DOHH2 (cell line): ENCODE measurements around the gene ASB15.

Experiments used
- H3F3A ChIP-seq: fragments of 200-600 bp; sonication (generic), shearing (Covaris generic); 2 replicates; pipeline ENCODE4 v1.6.0; 2016; ENCODE audit warnings: antibody characterized with exemption, mild to moderate bottlenecking; ENCODE audit not compliant: control insufficient read depth, insufficient read depth
- H3K27ac ChIP-seq: fragments of 200-600 bp; sonication (generic); 2 replicates; pipeline ENCODE4 v1.5.1; 2014; ENCODE audit warnings: low read depth, mild to moderate bottlenecking, low read length, moderate library complexity
- H3K27me3 ChIP-seq: fragments of 200-600 bp; sonication (generic); 2 replicates; pipeline ENCODE4 v1.6.1; 2014; ENCODE audit warnings: mild to moderate bottlenecking, low read length, mixed read lengths; ENCODE audit not compliant: control insufficient read depth
- H3K36me3 ChIP-seq: fragments of 200-600 bp; sonication (generic); 2 replicates; pipeline ENCODE4 v1.6.1; 2014; ENCODE audit warnings: mild to moderate bottlenecking, low read length, moderate library complexity, mixed read lengths; ENCODE audit not compliant: control insufficient read depth
- H3K4me1 ChIP-seq: fragments of 200-600 bp; sonication (generic); 2 replicates; pipeline ENCODE4 v1.6.1; 2014; ENCODE audit warnings: mild to moderate bottlenecking, low read length, mixed read lengths; ENCODE audit not compliant: control insufficient read depth
- H3K4me2 ChIP-seq: fragments of 200-600 bp; sonication (generic); 2 replicates; pipeline ENCODE4 v1.6.0; 2014; ENCODE audit warnings: mild to moderate bottlenecking, low read length, moderate library complexity
- H3K4me3 ChIP-seq: fragments of 200-600 bp; sonication (generic); 2 replicates; pipeline ENCODE4 v1.5.1; 2014; ENCODE audit warnings: mild to moderate bottlenecking, low read length, mixed read lengths
- H3K79me2 ChIP-seq: fragments of 200-600 bp; sonication (generic); 2 replicates; pipeline ENCODE4 v1.6.1; 2014; ENCODE audit warnings: mild to moderate bottlenecking, low read length, mixed read lengths; ENCODE audit not compliant: control insufficient read depth
- H3K9me2 ChIP-seq: fragments of 200-600 bp; sonication (generic); replicated peaks from 2 replicates; pipeline ENCODE4 v1.6.1; 2014; ENCODE audit warnings: mild to moderate bottlenecking, low read length, mixed read lengths; ENCODE audit not compliant: control insufficient read depth
- H3K9me3 ChIP-seq: fragments of 200-600 bp; sonication (generic); 2 replicates; pipeline ENCODE4 v1.6.1; 2014; ENCODE audit warnings: antibody characterized with exemption, low read length, mixed read lengths; ENCODE audit not compliant: control insufficient read depth, insufficient read depth
- H4K20me1 ChIP-seq: fragments of 200-600 bp; sonication (generic); 2 replicates; pipeline ENCODE4 v1.6.0; 2014; ENCODE audit warnings: low read depth, mild to moderate bottlenecking, antibody characterized with exemption, low read length, moderate library complexity; ENCODE audit not compliant: control insufficient read depth, insufficient read depth
- CTCF ChIP-seq: fragments of 200-600 bp; sonication (generic); IDR thresholded peaks from one replicate; pipeline ENCODE4 v1.5.1; 2014; ENCODE audit warnings: antibody characterized with exemption, mild to moderate bottlenecking, low read depth, low read length; ENCODE audit not compliant: poor library complexity, severe bottlenecking
- EZH2phosphoT487 ChIP-seq: fragments of 200-600 bp; sonication (generic); IDR thresholded peaks from 2 replicates; pipeline ENCODE4 v1.6.1; 2017; ENCODE audit warnings: borderline replicate concordance, mild to moderate bottlenecking, antibody characterized with exemption, low read length, moderate library complexity, mixed read lengths

Gene ASB15

GRCh38 chr7:123555484-123555883 lies 46.1 kb upstream of the ASB15 start:
- H3K27ac ChIP-seq, result no peak overlapping the region
- H4K20me1 ChIP-seq, result no peaks in the 10 kb centered on the region
- no peaks in the 10 kb centered on the region for H3F3A ChIP-seq
- no peaks in the 10 kb centered on the region for H3K9me2 ChIP-seq
- H3K27me3 ChIP-seq, result no peaks in the 10 kb centered on the region
- H3K36me3 ChIP-seq, result peaks cover 46% of the 10 kb centered on the region
- H3K9me3 ChIP-seq, result no peaks in the 10 kb centered on the region
- H3K79me2 ChIP-seq, result peaks cover 49% of the 10 kb centered on the region
- no peak overlapping the region for H3K4me3 ChIP-seq
- TF ChIP-seq EZH2phosphoT487 (no peak), CTCF (no peak)
- H3K4me2 ChIP-seq, result peak overlapping the region; percentile 78
- H3K4me1 ChIP-seq, result peaks cover 23% of the 10 kb centered on the region

GRCh38 chr7:123557016-123557397 lies 44.6 kb upstream of the ASB15 start:
- peak overlapping the region; percentile 79 for H3K4me3 ChIP-seq

GRCh38 chr7:123557398-123558288 lies 44.0 kb upstream of the ASB15 start, which contains the start of gene NDUFA5:
TSS of gene NDUFA5 (minus strand) at chr7:123557818. CDS start at chr7:123557795, 23 bp downstream.
- no peaks in the 10 kb centered on the region for H3K27me3 ChIP-seq
- H3K36me3 ChIP-seq, result peaks cover 38% of the 10 kb centered on the region
- peaks cover 43% of the 10 kb centered on the region for H3K79me2 ChIP-seq
- peak within 1 kb of the TSS; percentile 78 for H3K4me2 ChIP-seq
- H3K4me3 ChIP-seq, result peak within 1 kb of the TSS; percentile 79
- H3K9me3 ChIP-seq, result no peaks in the 10 kb centered on the region
- H3K27ac ChIP-seq, result peak within 1 kb of the TSS; percentile 20; the same call in 1 of the 2 replicates
- TF ChIP-seq CTCF (no peak), EZH2phosphoT487 (no peak)
- H3K9me2 ChIP-seq, result no peaks in the 10 kb centered on the region
- no peaks in the 10 kb centered on the region for H4K20me1 ChIP-seq
- peaks cover 23% of the 10 kb centered on the region for H3K4me1 ChIP-seq
- H3F3A ChIP-seq, result no peaks in the 10 kb centered on the region

More at GRCh38 chr7:123557016-123557397, 44.6 kb upstream of the ASB15 start:
- no peaks in the 10 kb centered on the region for H3K9me2 ChIP-seq
- H3K36me3 ChIP-seq, result peaks cover 40% of the 10 kb centered on the region
- peaks cover 23% of the 10 kb centered on the region for H3K4me1 ChIP-seq
- TF ChIP-seq EZH2phosphoT487 (no peak), CTCF (no peak)
- no peaks in the 10 kb centered on the region for H3K9me3 ChIP-seq
- H3F3A ChIP-seq, result no peaks in the 10 kb centered on the region
- no peak overlapping the region for H3K27ac ChIP-seq
- H3K27me3 ChIP-seq, result no peaks in the 10 kb centered on the region
- H4K20me1 ChIP-seq, result no peaks in the 10 kb centered on the region
- H3K4me2 ChIP-seq, result peak overlapping the region; percentile 78
- H3K79me2 ChIP-seq, result peaks cover 46% of the 10 kb centered on the region
